Smooth muscle cell (in vitro differentiated cells): ENCODE results near the gene MNT. TPM values are rescaled to one million over a fixed set of nuclear protein-coding genes. Genes with fewer than 3 reads are reported as not detected.

Experiments used
- DNase-seq: peaks from one replicate; lab custom pipeline; 2025; ENCODE audit not compliant: unreplicated experiment; lab: John Stamatoyannopoulos, UW
- H2AFZ ChIP-seq: fragments of 200-600 bp; sonication (generic); 2 replicates; pipeline ENCODE4 v1.6.0; 2016; ENCODE audit warnings: antibody characterized with exemption, low read depth, mild to moderate bottlenecking
- H3F3A ChIP-seq: fragments of 200-600 bp; sonication (generic); 2 replicates; pipeline ENCODE4 v1.6.0; 2017; ENCODE audit warnings: antibody characterized with exemption, low read depth
- H3K27ac ChIP-seq: fragments of 200-600 bp; sonication (generic); 2 replicates; pipeline ENCODE4 v1.5.1; 2016; ENCODE audit warnings: low read depth, mild to moderate bottlenecking
- H3K27me3 ChIP-seq: fragments of 200-600 bp; sonication (generic); 2 replicates; pipeline ENCODE4 v1.6.1; 2016; ENCODE audit warnings: low read depth, mild to moderate bottlenecking
- H3K36me3 ChIP-seq: fragments of 200-600 bp; sonication (generic); 2 replicates; pipeline ENCODE4 v1.5.1; 2016; ENCODE audit warnings: low read depth
- H3K4me1 ChIP-seq: fragments of 200-600 bp; sonication (generic); 2 replicates; pipeline ENCODE4 v1.5.1; 2016; ENCODE audit warnings: low read depth
- H3K4me2 ChIP-seq: fragments of 200-600 bp; sonication (generic); 2 replicates; pipeline ENCODE4 v1.6.0; 2016; ENCODE audit warnings: mild to moderate bottlenecking
- H3K4me3 ChIP-seq: fragments of 200-600 bp; sonication (generic); 2 replicates; pipeline ENCODE4 v1.5.1; 2016; ENCODE audit warnings: mild to moderate bottlenecking
- H3K79me2 ChIP-seq: fragments of 200-600 bp; sonication (generic); 2 replicates; pipeline ENCODE4 v1.6.0; 2016; ENCODE audit warnings: low read depth, mild to moderate bottlenecking
- H3K9ac ChIP-seq: fragments of 200-600 bp; sonication (generic); 2 replicates; pipeline ENCODE4 v1.6.0; 2016; ENCODE audit warnings: low read depth
- H3K9me3 ChIP-seq: fragments of 200-600 bp; sonication (generic); replicated peaks from 2 replicates; pipeline ENCODE4 v1.5.1; 2016; ENCODE audit warnings: low read depth
- H4K20me1 ChIP-seq: fragments of 200-600 bp; sonication (generic); 2 replicates; pipeline ENCODE4 v1.6.0; 2016; ENCODE audit warnings: low read depth
- CTCF ChIP-seq: fragments of 200-600 bp; sonication (generic); IDR thresholded peaks from 2 replicates; pipeline ENCODE4 v1.5.1; 2017; ENCODE audit warnings: borderline replicate concordance, mild to moderate bottlenecking, antibody characterized with exemption; ENCODE audit not compliant: insufficient read depth, poor library complexity, severe bottlenecking
- WGBS: methylation state at CpG from one replicate; pipeline ENCODE4 v1.1.7; 2016; ENCODE audit warnings: low lambda C conversion rate; 5-methylcytosine and 5-hydroxymethylcytosine counted together
- polyA plus RNA-seq: library from polyadenylated mRNA; unstranded; fragments of >200 nt; fragmentation: Nextera tagmentation; extraction: Ambion mirVana; gene quantifications from 2 replicates; pipeline ENCODE4 v1.2.1, GENCODE V29; 2016
- total RNA-seq: library from RNA; depleted of rRNA; stranded (reverse); fragments of >200 nt; gene quantifications from 2 replicates; pipeline ENCODE4 v1.2.3, GENCODE V29; 2014

MNT gene
- total and polyA plus RNA-seq, 2 experiments from 2014 or later = 5.7 to 12.8 TPM

- Histone ChIP-seq H3K79me2 (peaks cover 21% of the 10 kb centered on the region), H3K36me3 (no peaks in the 10 kb centered on the region), H3K4me1 (peaks cover 48% of the 10 kb centered on the region), H3K9me3 (no peaks in the 10 kb centered on the region), H3K27ac (peak overlapping the region; percentile 99), H4K20me1 (peaks cover 14% of the 10 kb centered on the region), H3K4me3 (peak overlapping the region; percentile 94), H3F3A (peaks cover 36% of the 10 kb centered on the region), H3K9ac (peak overlapping the region; percentile 98), H3K27me3 (no peaks in the 10 kb centered on the region), H2AFZ (no peak overlapping the region), H3K4me2 (peak overlapping the region; percentile 98)
- TF ChIP-seq CTCF = no peak
- under 1% methylated on average over 43 of the region's 72 CpGs for WGBS
- peak; percentile 99 for DNase-seq
These were observed 764 bp upstream of the MNT start for GRCh38 chr17:2401426-2402221.

- no peak for TF ChIP-seq CTCF
- WGBS = 1% methylated on average over 34 of the region's 43 CpGs
- Histone ChIP-seq H3K4me2 (peak overlapping the region; percentile 98), H3K27me3 (no peaks in the 10 kb centered on the region), H3K36me3 (no peaks in the 10 kb centered on the region), H3F3A (peaks cover 35% of the 10 kb centered on the region), H3K4me1 (peaks cover 44% of the 10 kb centered on the region), H3K4me3 (peak overlapping the region; percentile 94), H4K20me1 (peaks cover 25% of the 10 kb centered on the region), H3K9me3 (no peaks in the 10 kb centered on the region), H3K79me2 (peaks cover 26% of the 10 kb centered on the region), H3K9ac (peak overlapping the region; percentile 98), H2AFZ (no peak overlapping the region), H3K27ac (peak overlapping the region; percentile 99)
- DNase-seq = peak; percentile 61
These were observed 390 bp downstream of the MNT start for GRCh38 chr17:2400474-2400866.

GRCh38 chr17:2399572-2400473 lies 1.0 kb downstream of the MNT start:
- peak overlapping the region; percentile 94 for H3K4me3 ChIP-seq
- peak overlapping the region; percentile 98 for H3K4me2 ChIP-seq
- DNase-seq = peak; percentile 99
- no peak for TF ChIP-seq CTCF
- WGBS = under 1% methylated on average over 65 of the region's 82 CpGs
- peaks cover 31% of the 10 kb centered on the region for H3F3A ChIP-seq
- H2AFZ ChIP-seq = no peak overlapping the region
- H3K27ac ChIP-seq = peak overlapping the region; percentile 99
- no peaks in the 10 kb centered on the region for H3K27me3 ChIP-seq
- peak overlapping the region; percentile 98 for H3K9ac ChIP-seq
- H3K4me1 ChIP-seq = peaks cover 39% of the 10 kb centered on the region
- H3K79me2 ChIP-seq = peaks cover 33% of the 10 kb centered on the region
- peaks cover 28% of the 10 kb centered on the region for H4K20me1 ChIP-seq
- H3K36me3 ChIP-seq = no peaks in the 10 kb centered on the region
- H3K9me3 ChIP-seq = no peaks in the 10 kb centered on the region
